ENCODE measurements around the gene SAGE1. TPM values are rescaled to one million over a fixed set of nuclear protein-coding genes. Genes with fewer than 3 reads are reported as not detected.

Gene SAGE1
- total and polyA plus RNA-seq, 9 of the 15 experiments (the other 6 are each of a cell fraction or from before 2014, with no cell fraction given): 14.6 to 79.2 (median 29.3) TPM

DNA sequence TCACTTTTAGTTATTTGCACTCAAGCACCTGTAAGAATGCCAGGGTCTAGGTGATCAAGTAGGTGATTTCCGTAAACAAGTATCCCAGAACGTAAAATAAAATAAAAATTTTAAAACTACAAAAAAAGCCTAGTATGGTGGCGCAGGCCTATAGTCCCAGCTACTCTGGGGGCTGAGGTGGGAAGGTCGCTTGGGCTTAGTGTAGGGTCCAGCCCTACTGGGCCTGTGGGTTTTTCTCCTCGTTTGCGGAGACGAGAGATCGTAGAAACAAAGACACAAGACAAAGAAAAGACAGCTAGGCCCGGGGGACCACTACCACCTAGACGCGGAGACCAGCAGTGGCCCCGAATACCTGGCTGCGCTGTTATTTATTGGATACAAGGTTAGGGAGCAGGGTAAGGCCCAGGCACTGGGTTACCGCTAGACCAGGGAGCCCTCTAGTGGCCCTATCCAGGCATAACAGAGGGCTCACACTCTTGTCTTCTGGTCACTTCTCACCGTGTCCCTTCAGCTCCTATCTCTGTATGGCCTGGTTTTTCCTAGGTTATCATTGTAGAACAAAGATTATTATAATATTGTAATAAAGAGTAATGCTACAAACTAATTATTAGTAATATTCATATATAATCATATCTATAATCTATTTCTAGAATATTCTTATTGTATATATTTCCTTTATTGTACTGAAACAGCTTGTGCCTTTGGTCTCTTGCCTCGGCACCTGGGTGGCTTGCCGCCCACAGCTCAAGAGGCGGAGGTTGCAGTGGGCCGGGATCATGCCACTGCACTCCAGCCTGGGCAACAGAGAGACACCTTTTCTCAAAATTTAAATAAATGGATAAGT, 38.4 kb downstream of the SAGE1 start (continued):
- TF ChIP-seq CTCF (IDR thresholded peaks at IDR 0.05 in 2 of 3, conservative IDR thresholded peaks at IDR 0.05 in 1 of 3; ENCODE audit: insufficient read depth in 2 of 3, low read depth in 1 of 3, low read length in 3 of 3): peak; percentile 71 to 77 (median 73)

DNA sequence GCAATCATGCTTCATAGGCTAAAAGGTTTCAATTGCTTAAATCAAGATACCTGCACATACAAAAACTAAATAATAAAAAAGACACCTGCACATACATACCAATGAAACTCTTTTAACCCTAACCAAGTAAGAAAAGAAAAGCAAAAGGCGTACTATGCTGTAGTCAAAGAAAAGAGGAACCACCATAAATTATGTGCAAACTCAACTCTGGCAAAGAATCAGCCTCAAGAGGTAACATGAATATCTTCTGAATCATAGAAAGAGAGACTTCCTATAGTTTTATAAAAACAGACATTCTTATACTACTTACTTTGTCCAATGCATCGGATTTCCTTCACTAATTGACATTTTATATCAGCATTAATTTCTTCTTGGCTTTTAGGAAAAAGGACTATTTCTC, 51.0 kb downstream of the SAGE1 start:
- Histone ChIP-seq H3K4me2 (ENCODE audit: insufficient read depth, low read length) (no peak overlapping the region), H3K9me3 (replicated peaks; ENCODE audit: control insufficient read depth, insufficient read depth, low read depth, low read length) (no peaks in the 10 kb centered on the region), H3K9ac (ENCODE audit: insufficient read depth in 1 of 2, low read depth in 2 of 2, low read length in 2 of 2) (no peak overlapping the region), H3K27ac (ENCODE audit: extremely low read depth, low read depth, low read length) (no peak overlapping the region), H3K4me3 (no peak overlapping the region), H3K9me1 (ENCODE audit: control insufficient read depth, insufficient read depth, low read length) (no peaks in the 10 kb centered on the region), H3K79me2 (ENCODE audit: control insufficient read depth, insufficient read depth, low read length) (no peaks in the 10 kb centered on the region), H3K4me1 (replicated peaks in 1 of 2; ENCODE audit: control insufficient read depth in 2 of 2, insufficient read depth in 2 of 2, low read length in 2 of 2) (no peaks in the 10 kb centered on the region), H2AFZ (ENCODE audit: low read depth, low read length) (no peak overlapping the region), H3K36me3 (ENCODE audit: control insufficient read depth, insufficient read depth, low read length) (no peaks in the 10 kb centered on the region), H3K27me3 (ENCODE audit: control insufficient read depth in 2 of 2, insufficient read depth in 2 of 2, low read length in 2 of 2) (no peaks in the 10 kb centered on the region), H4K20me1 (replicated peaks; ENCODE audit: control insufficient read depth, insufficient read depth, low read length) (no peaks in the 10 kb centered on the region)
- WGBS (ENCODE audit: insufficient coverage, low coverage, missing lambda C conversion rate): 0% methylated on average over 2 of the region's 2 CpGs
- no peak for FAIRE-seq
- ChIA-PET POLR2A (no interaction called here), CTCF (ENCODE audit: low intra/inter-chr PET ratio) (no interaction called here)
- no peak for ATAC-seq
- BruUV-seq (replicated peaks): no TSS peak
- intact Hi-C loops (cut with micrococcal nuclease): no loop called here
- DNase-seq (ENCODE audit: extremely low read depth in 1 of 4, low spot score in 3 of 4): no peak
- in situ Hi-C loops (cut with MboI): loop anchor here (25.0 kb wide), 1 partner anchor 207 kb away; no protein-coding TSS in a partner anchor
- no peak for TF ChIP-seq ZNF780A (CRISPR knock-in tag; IDR thresholded peaks at IDR 0.05)
- TF ChIP-seq HDAC8 (tag; IDR thresholded peaks at IDR 0.05): no peak
- TF ChIP-seq MEIS2 (IDR thresholded peaks at IDR 0.05; ENCODE audit: partially characterized antibody): peak; percentile 20
- no peak for TF ChIP-seq XRCC3 (IDR thresholded peaks at IDR 0.05)
- TF ChIP-seq, protein P1, sequence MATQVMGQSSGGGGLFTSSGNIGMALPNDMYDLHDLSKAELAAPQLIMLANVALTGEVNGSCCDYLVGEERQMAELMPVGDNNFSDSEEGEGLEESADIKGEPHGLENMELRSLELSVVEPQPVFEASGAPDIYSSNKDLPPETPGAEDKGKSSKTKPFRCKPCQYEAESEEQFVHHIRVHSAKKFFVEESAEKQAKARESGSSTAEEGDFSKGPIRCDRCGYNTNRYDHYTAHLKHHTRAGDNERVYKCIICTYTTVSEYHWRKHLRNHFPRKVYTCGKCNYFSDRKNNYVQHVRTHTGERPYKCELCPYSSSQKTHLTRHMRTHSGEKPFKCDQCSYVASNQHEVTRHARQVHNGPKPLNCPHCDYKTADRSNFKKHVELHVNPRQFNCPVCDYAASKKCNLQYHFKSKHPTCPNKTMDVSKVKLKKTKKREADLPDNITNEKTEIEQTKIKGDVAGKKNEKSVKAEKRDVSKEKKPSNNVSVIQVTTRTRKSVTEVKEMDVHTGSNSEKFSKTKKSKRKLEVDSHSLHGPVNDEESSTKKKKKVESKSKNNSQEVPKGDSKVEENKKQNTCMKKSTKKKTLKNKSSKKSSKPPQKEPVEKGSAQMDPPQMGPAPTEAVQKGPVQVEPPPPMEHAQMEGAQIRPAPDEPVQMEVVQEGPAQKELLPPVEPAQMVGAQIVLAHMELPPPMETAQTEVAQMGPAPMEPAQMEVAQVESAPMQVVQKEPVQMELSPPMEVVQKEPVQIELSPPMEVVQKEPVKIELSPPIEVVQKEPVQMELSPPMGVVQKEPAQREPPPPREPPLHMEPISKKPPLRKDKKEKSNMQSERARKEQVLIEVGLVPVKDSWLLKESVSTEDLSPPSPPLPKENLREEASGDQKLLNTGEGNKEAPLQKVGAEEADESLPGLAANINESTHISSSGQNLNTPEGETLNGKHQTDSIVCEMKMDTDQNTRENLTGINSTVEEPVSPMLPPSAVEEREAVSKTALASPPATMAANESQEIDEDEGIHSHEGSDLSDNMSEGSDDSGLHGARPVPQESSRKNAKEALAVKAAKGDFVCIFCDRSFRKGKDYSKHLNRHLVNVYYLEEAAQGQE (IDR thresholded peaks at IDR 0.05; ENCODE audit: borderline replicate concordance): no peak
- TF ChIP-seq, protein P1 (CRISPR knock-in tag; IDR thresholded peaks at IDR 0.05; ENCODE audit: low read depth): no peak
